ENCODE measurements around the gene PLAC1. TPM values are rescaled to one million over a fixed set of nuclear protein-coding genes. Genes with fewer than 3 reads are reported as not detected.

PLAC1 gene
- total and polyA plus RNA-seq, 2 of the 4 experiments (the other 2 are of a cell fraction), result 0.36 to 0.74 TPM

- ChIA-PET CTCF (interaction anchor here (0.9 kb wide), 1 partner anchor 37 kb away, joined by 3 read pairs; no protein-coding TSS in a partner anchor), POLR2A (ENCODE audit: unreplicated experiment) (no interaction called here)
- Histone ChIP-seq H3K4me1 (ENCODE audit: control insufficient read depth, insufficient read depth, low read length) (peaks cover 12% of the 10 kb centered on the region), H3K36me3 (ENCODE audit: control insufficient read depth, insufficient read depth, low read length) (no peaks in the 10 kb centered on the region), H3K4me3 (ENCODE audit: insufficient read depth, low read depth, low read length) (no peak overlapping the region), H2BK120ac (ENCODE audit: low read depth, low read length) (no peak overlapping the region), H3K23ac (ENCODE audit: low read depth, low read length) (no peak overlapping the region), H4K20me1 (ENCODE audit: insufficient read depth, low read length) (no peaks in the 10 kb centered on the region), H3K9me1 (ENCODE audit: insufficient read depth, low read length) (peaks cover 4% of the 10 kb centered on the region), H2AK5ac (ENCODE audit: low read depth, low read length) (no peak overlapping the region), H3K79me1 (ENCODE audit: low read depth in 1 of 2, low read length in 2 of 2) (no peaks in the 10 kb centered on the region), H3K27ac (ENCODE audit: insufficient read depth, low read length) (no peak overlapping the region), H3K4ac (ENCODE audit: low read depth, low read length) (no peak overlapping the region), H4K91ac (ENCODE audit: insufficient read depth, low read depth, low read length) (no peak overlapping the region), H2AFZ (replicated peaks; ENCODE audit: low read length, poor library complexity) (no peak overlapping the region), H3K27me3 (ENCODE audit: control insufficient read depth, insufficient read depth, low read length) (no peaks in the 10 kb centered on the region), H2BK5ac (ENCODE audit: low read depth, low read length, poor library complexity, severe bottlenecking) (no peak overlapping the region), H3K9me3 (ENCODE audit: control insufficient read depth, insufficient read depth, low read length) (no peaks in the 10 kb centered on the region), H3K9ac (ENCODE audit: low read depth, low read length) (no peak overlapping the region), H3K14ac (replicated peaks; ENCODE audit: low read depth, low read length) (no peak overlapping the region), H3K4me2 (ENCODE audit: low read depth, low read length) (no peak overlapping the region), H3K56ac (ENCODE audit: extremely low read depth, insufficient read depth, low read length) (no peak overlapping the region), H2AK9ac (replicated peaks; ENCODE audit: low read depth, low read length, poor library complexity) (no peak overlapping the region), H4K8ac (ENCODE audit: low read depth in 2 of 2, low read length in 2 of 2) (no peak overlapping the region), H2BK20ac (ENCODE audit: low read depth, low read length) (no peak overlapping the region), H4K5ac (ENCODE audit: low read depth, low read length) (no peak overlapping the region), H3K18ac (ENCODE audit: low read depth, low read length) (no peak overlapping the region), H2BK15ac (ENCODE audit: low read depth, low read length) (no peak overlapping the region)
- dilution Hi-C loops (cut with HindIII; ENCODE audit: low sequenced_read_pairs, unreplicated experiment), result no loop called here
- no peak for DNase-seq
- intact Hi-C loops (cut with micrococcal nuclease), result no loop called here
- WGBS, 2 experiments (ENCODE audit: extremely low coverage in 2 of 2, insufficient read length in 1 of 2), result no CpG with 5 or more reads among the region's 9 CpGs
- no peak for ATAC-seq (ENCODE audit: low read depth)
- TF ChIP-seq MXI1 (IDR thresholded peaks at IDR 0.05; ENCODE audit: borderline replicate concordance, low read depth, low read length), result no peak
- TF ChIP-seq NFE2L2 (IDR thresholded peaks at IDR 0.05; ENCODE audit: low read depth, low read length), result no peak
- in situ Hi-C loops (cut with MboI; ENCODE audit: low sequenced_read_pairs), result no loop called here
- BruUV-seq (replicated peaks), result no TSS peak
These were observed 124.9 kb downstream of the PLAC1 start for GRCh38 chrX:134533352-134533751.

All from IMR-90 (cell line).